Activated B cell treated with CpG ODN at 0.5 μM for 24 hours (primary cell): ENCODE results near the gene CAT. TPM values are rescaled to one million over a fixed set of nuclear protein-coding genes. Genes with fewer than 3 reads are reported as not detected.

Source experiments
- ATAC-seq: fragments of 200-7000 bp; cut with Tn5 transposase; one replicate; pipeline ENCODE4 v1.10.0; 2021; ENCODE audit warnings: low read depth, mild to moderate bottlenecking, moderate library complexity
- CTCF ChIA-PET: fragments of 350-600 bp; sonication (Branson Sonifier 250); formaldehyde crosslinking; loops from one replicate; lab custom pipeline; 2021; ENCODE audit warnings: antibody characterized with exemption; lab: Charles Lee
- POLR2A ChIA-PET: fragments of 350-600 bp; sonication (Branson Sonifier 250); formaldehyde crosslinking; loops from one replicate; lab custom pipeline; 2021; ENCODE audit warnings: antibody characterized with exemption; lab: Charles Lee
- DNase-seq: peaks from one replicate; pipeline ENCODE4 v3.0.0; 2022
- H3K27ac Mint-ChIP-seq: one replicate; pipeline ENCODE4 v1.8.0; 2020; ENCODE audit warnings: mixed read lengths
- H3K27me3 Mint-ChIP-seq: one replicate; pipeline ENCODE4 v1.8.0; 2021; ENCODE audit warnings: mixed read lengths
- H3K36me3 Mint-ChIP-seq: one replicate; pipeline ENCODE4 v1.8.0; 2021; ENCODE audit warnings: low read depth, mixed read lengths
- H3K4me1 Mint-ChIP-seq: one replicate; pipeline ENCODE4 v1.8.0; 2021; ENCODE audit warnings: mixed read lengths
- H3K4me3 Mint-ChIP-seq: one replicate; pipeline ENCODE4 v1.8.0; 2020; ENCODE audit warnings: mild to moderate bottlenecking, mixed read lengths
- H3K9me3 Mint-ChIP-seq: one replicate; pipeline ENCODE4 v1.8.0; 2020; ENCODE audit warnings: mixed read lengths
- CTCF ChIP-seq: fragments of 200-600 bp; IDR thresholded peaks from one replicate; pipeline ENCODE4 v1.8.0; 2022; ENCODE audit warnings: antibody characterized with exemption, mild to moderate bottlenecking
- intact Hi-C: fragments of 100-400 bp; cut with micrococcal nuclease; formaldehyde crosslinking; loops from one replicate; pipeline ENCODE4 v1.15.1; 2024
- total RNA-seq: library from RNA; stranded (reverse); gene quantifications from 2 replicates; pipeline ENCODE4 v1.2.3, GENCODE V29; 2022

Gene CAT
- total RNA-seq, 1 donor from 2014 or later: 81.2 TPM

GRCh38 chr11:34509336-34509876, 70.7 kb downstream of the CAT start:
- no peak overlapping the region for H3K27ac Mint-ChIP-seq
- ChIA-PET CTCF (no interaction called here), POLR2A (no interaction called here)
- H3K4me1 Mint-ChIP-seq: no peaks in the 10 kb centered on the region
- H3K9me3 Mint-ChIP-seq: no peaks in the 10 kb centered on the region
- no peaks in the 10 kb centered on the region for H3K36me3 Mint-ChIP-seq
- DNase-seq: no peak
- ATAC-seq: no peak
- TF ChIP-seq CTCF: no peak
- no peaks in the 10 kb centered on the region for H3K27me3 Mint-ChIP-seq
- intact Hi-C loops: no loop called here
- no peak overlapping the region for H3K4me3 Mint-ChIP-seq

- H3K9me3 Mint-ChIP-seq: no peaks in the 10 kb centered on the region
- H3K4me1 Mint-ChIP-seq: no peaks in the 10 kb centered on the region
- H3K4me3 Mint-ChIP-seq: no peak overlapping the region
- no peak for TF ChIP-seq CTCF
- H3K27ac Mint-ChIP-seq: no peak overlapping the region
- no peaks in the 10 kb centered on the region for H3K36me3 Mint-ChIP-seq
- ATAC-seq (no peak), DNase-seq (no peak)
- H3K27me3 Mint-ChIP-seq: no peaks in the 10 kb centered on the region
- ChIA-PET POLR2A (no interaction called here), CTCF (interaction anchor here (4.7 kb wide), 1 partner anchor 381 kb away, joined by 43 read pairs; no protein-coding TSS in a partner anchor)
- intact Hi-C loops: no loop called here
Measured at GRCh38 chr11:34510218-34510617, 71.5 kb downstream of the CAT start.

- Mint-ChIP-seq H3K4me3 (no peak overlapping the region), H3K27me3 (no peaks in the 10 kb centered on the region), H3K4me1 (no peaks in the 10 kb centered on the region), H3K9me3 (no peaks in the 10 kb centered on the region), H3K36me3 (no peaks in the 10 kb centered on the region), H3K27ac (no peak overlapping the region)
- ATAC-seq (no peak), DNase-seq (no peak)
- POLR2A ChIA-PET: no interaction called here
- intact Hi-C loops: no loop called here
- CTCF ChIA-PET: interaction anchor here (1.2 to 4.7 kb wide), 2 partner anchors 18 to 380 kb away, joined by 5 to 43 read pairs; no protein-coding TSS in a partner anchor
- no peak for TF ChIP-seq CTCF
Measured at GRCh38 chr11:34510673-34511072, 71.9 kb downstream of the CAT start.

- no peak overlapping the region for H3K27ac Mint-ChIP-seq
- H3K36me3 Mint-ChIP-seq: no peaks in the 10 kb centered on the region
- DNase-seq (peak; percentile 44), ATAC-seq (peak; percentile 99)
- intact Hi-C loops: loop anchor here (1.0 to 2.0 kb wide), 5 partner anchors 73 to 972 kb away; no protein-coding TSS in a partner anchor
- H3K27me3 Mint-ChIP-seq: no peaks in the 10 kb centered on the region
- peak; percentile 35 for TF ChIP-seq CTCF
- H3K9me3 Mint-ChIP-seq: no peaks in the 10 kb centered on the region
- H3K4me3 Mint-ChIP-seq: no peak overlapping the region
- POLR2A ChIA-PET: interaction anchor here (1.0 kb wide), 1 partner anchor 73 kb away, joined by 4 read pairs; no protein-coding TSS in a partner anchor
- CTCF ChIA-PET: interaction anchor here (0.7 to 4.7 kb wide), 19 partner anchors 9 to 899 kb away, joined by 3 to 43 read pairs (median 4); no protein-coding TSS in a partner anchor
- H3K4me1 Mint-ChIP-seq: no peaks in the 10 kb centered on the region
Measured at GRCh38 chr11:34512840-34513681, 74.3 kb downstream of the CAT start.
